Endothelial cell of umbilical vein (primary cell): ENCODE data around the gene SLC7A10. TPM values are rescaled to one million over a fixed set of nuclear protein-coding genes. Genes with fewer than 3 reads are reported as not detected.

Experiments
- BruUV-seq: library from RNA; stranded (reverse); fragments of 400-500 nt; replicated peaks from 2 replicates; lab custom pipeline; 2021; lab: Mats Ljungman, UMichigan
- CTCF ChIA-PET: fragments of 300-600, 350-600 bp; sonication (Branson Sonifier 250); formaldehyde crosslinking; loops from one replicate; lab custom pipeline; 2021; ENCODE audit warnings: antibody characterized with exemption, inconsistent platforms; lab: Charles Lee
- POLR2A ChIA-PET: fragments of 300-600, 350-600 bp; sonication (Branson Sonifier 250); formaldehyde crosslinking; loops from one replicate; lab custom pipeline; 2021; ENCODE audit warnings: antibody characterized with exemption, inconsistent platforms; lab: Charles Lee
- DNase-seq: peaks from one replicate; pipeline ENCODE4 v3.0.0-alpha.2; 2011; ENCODE audit warnings: low read depth, low spot score
- FAIRE-seq: peaks from 2 replicates; lab custom pipeline; 2011; peaks lifted over from hg19 to GRCh38; lab: Jason Lieb, UNC
- H2AFZ ChIP-seq: 2 replicates; pipeline ENCODE4 v1.6.0; 2012; ENCODE audit warnings: low read depth, low read length, control low read depth, inconsistent platforms
- H3K27ac ChIP-seq: 2 replicates; pipeline ENCODE4 v1.5.1; 2011; ENCODE audit warnings: low read depth, mild to moderate bottlenecking, control low read depth, low read length, moderate library complexity; ENCODE audit not compliant: insufficient read depth
- H3K27me3 ChIP-seq, 2 experiments: 2 replicates each; pipeline versions ENCODE4 v1.6.0 to v1.6.1; 2011; ENCODE audit warnings: low read length in 2 of 2, mixed read lengths in 1 of 2; ENCODE audit not compliant: control insufficient read depth in 2 of 2, insufficient read depth in 2 of 2
- H3K36me3 ChIP-seq, 2 experiments: 2 replicates in 1 of 2; 3 replicates in 1 of 2; pipeline ENCODE4 v1.5.1; 2011; ENCODE audit warnings: low read length in 2 of 2, mild to moderate bottlenecking in 1 of 2, moderate library complexity in 1 of 2; ENCODE audit not compliant: control insufficient read depth in 2 of 2, insufficient read depth in 2 of 2; ENCODE audit errors: extremely low read depth in 1 of 2
- H3K4me1 ChIP-seq: 3 replicates; pipeline ENCODE4 v1.5.1; 2011; ENCODE audit warnings: mild to moderate bottlenecking, low read length; ENCODE audit not compliant: control insufficient read depth, insufficient read depth; ENCODE audit errors: extremely low read depth
- H3K4me2 ChIP-seq: 2 replicates; pipeline ENCODE4 v1.6.1; 2011; ENCODE audit warnings: low read length, control low read depth, mixed read lengths; ENCODE audit not compliant: insufficient read depth
- H3K4me3 ChIP-seq, 3 experiments: fragments of 200-600 bp in 1 of 3; sonication (generic), shearing (Covaris generic) in 1 of 3; replicated peaks in 1 of 3; 2 replicates each; pipeline ENCODE4 v1.5.1; 2011 to 2016; ENCODE audit warnings: control low read depth in 3 of 3, low read length in 3 of 3, mild to moderate bottlenecking in 2 of 3, inconsistent platforms in 1 of 3, low read depth in 1 of 3, moderate library complexity in 1 of 3; ENCODE audit not compliant: insufficient read depth in 1 of 3
- H3K79me2 ChIP-seq: 2 replicates; pipeline ENCODE4 v1.6.0; 2012; ENCODE audit warnings: low read length, inconsistent platforms; ENCODE audit not compliant: control insufficient read depth, insufficient read depth
- H3K9ac ChIP-seq: replicated peaks from 2 replicates; pipeline ENCODE3; 2011; ENCODE audit warnings: low read length, control low read depth; ENCODE audit not compliant: insufficient read depth; ENCODE audit errors: extremely low read depth
- H3K9me1 ChIP-seq: replicated peaks from 3 replicates; pipeline ENCODE4 v1.6.0; 2011; ENCODE audit warnings: mild to moderate bottlenecking, low read length; ENCODE audit not compliant: control insufficient read depth, insufficient read depth; ENCODE audit errors: extremely low read depth
- H3K9me3 ChIP-seq: replicated peaks from 2 replicates; pipeline ENCODE4 v1.5.1; 2012; ENCODE audit warnings: low read length, inconsistent platforms; ENCODE audit not compliant: control insufficient read depth, insufficient read depth
- H4K20me1 ChIP-seq: replicated peaks from 2 replicates; pipeline ENCODE3; 2011; ENCODE audit warnings: mild to moderate bottlenecking, low read length; ENCODE audit not compliant: control insufficient read depth, insufficient read depth; ENCODE audit errors: extremely low read depth
- CTCF ChIP-seq, 2 donors: IDR thresholded peaks; 1 replicate in 1 of 2; 2 replicates in 1 of 2; pipeline ENCODE4 v1.5.1; 2011; ENCODE audit warnings: low read length in 2 of 2, mild to moderate bottlenecking in 2 of 2, moderate library complexity in 2 of 2, control low read depth in 1 of 2, inconsistent platforms in 1 of 2, low read depth in 1 of 2; ENCODE audit not compliant: insufficient read depth in 1 of 2; ENCODE audit errors: extremely low read depth in 1 of 2
- EZH2 ChIP-seq: IDR thresholded peaks from 2 replicates; pipeline ENCODE4 v1.6.1; 2012; ENCODE audit warnings: borderline replicate concordance, low read depth, mild to moderate bottlenecking, moderate library complexity, low read length, inconsistent platforms; ENCODE audit not compliant: severe bottlenecking
- FOS ChIP-seq: IDR thresholded peaks from 2 replicates; pipeline ENCODE4 v1.6.1; 2011; ENCODE audit warnings: mild to moderate bottlenecking, low read length, moderate library complexity, borderline replicate concordance; ENCODE audit not compliant: insufficient read depth
- GATA2 ChIP-seq: IDR thresholded peaks from 2 replicates; pipeline ENCODE4 v1.7.0; 2011; ENCODE audit warnings: low read depth, mild to moderate bottlenecking, moderate library complexity, mixed read lengths, low read length; ENCODE audit not compliant: insufficient read length, insufficient read depth
- JUN ChIP-seq: IDR thresholded peaks from 2 replicates; pipeline ENCODE4 v1.6.1; 2011; ENCODE audit warnings: borderline replicate concordance, low read depth; ENCODE audit not compliant: insufficient read length, insufficient read depth
- MYC ChIP-seq: IDR thresholded peaks from one replicate; pipeline ENCODE4 v1.6.1; 2011; ENCODE audit warnings: mild to moderate bottlenecking, low read depth, low read length
- POLR2A ChIP-seq: IDR thresholded peaks from 2 replicates; pipeline ENCODE4 v1.6.1; 2012; ENCODE audit warnings: low read depth, mild to moderate bottlenecking, control low read depth, low read length
- POLR2AphosphoS5 ChIP-seq: IDR thresholded peaks from 2 replicates; pipeline ENCODE4 v1.6.1; 2012; ENCODE audit warnings: low read depth, mild to moderate bottlenecking, control low read depth, low read length, moderate library complexity; ENCODE audit not compliant: insufficient read depth
- dilution Hi-C: fragments of 300-500 bp; cut with MboI; formaldehyde crosslinking; loops from one replicate; pipeline ENCODE4 v1.15.0; 2019; ENCODE audit warnings: low sequenced_read_pairs; ENCODE audit not compliant: extremely low pct_ligation_motif_present
- intact Hi-C: fragments of 100-400 bp; cut with micrococcal nuclease; formaldehyde crosslinking; loops from one replicate; pipeline ENCODE4 v1.10.0; 2022
- polyA plus RNA-seq, 4 experiments: library from polyadenylated mRNA; depleted of rRNA in 3 of 4; stranded (reverse) in 3 of 4; unstranded in 1 of 4; fragments of >200 nt; gene quantifications; 2 replicates each; pipeline versions ENCODE4 v1.2.1 to v1.2.3, GENCODE V29; 2011 to 2012; ENCODE audit warnings: missing spikeins in 1 of 4
- total RNA-seq: library from RNA; stranded (reverse); gene quantifications from 2 replicates; pipeline ENCODE4 v1.2.3, GENCODE V29; 2021
- TF ChIP-seq, protein P1 (sequence below): IDR thresholded peaks from 2 replicates; pipeline ENCODE4 v1.6.1; 2011; ENCODE audit not compliant: insufficient read depth, insufficient read length

Gene SLC7A10
- total and polyA plus RNA-seq, 2 donors (not counting 3 experiments of a cell fraction or from before 2014, with no cell fraction given), result not detected

DNA sequence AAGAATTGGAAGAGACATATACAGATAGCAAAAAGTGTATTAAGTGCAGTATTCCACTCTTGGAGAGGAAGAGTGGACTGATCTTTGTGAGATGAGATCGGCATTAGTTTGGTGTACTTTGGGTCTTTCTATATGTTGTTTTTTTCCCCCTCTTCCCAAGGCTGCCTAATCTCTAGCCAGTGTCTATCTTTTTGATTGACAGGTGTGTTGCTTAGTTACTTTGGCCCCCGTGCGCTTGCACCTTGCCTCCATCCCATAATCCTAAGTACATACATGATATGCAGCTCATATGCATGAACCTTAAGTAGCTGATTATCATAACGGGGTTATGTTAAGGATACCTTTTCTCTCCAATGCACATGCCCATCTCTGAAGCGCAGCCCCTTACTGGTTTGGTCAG is 4.3 kb upstream of the SLC7A10 start:
- CTCF ChIA-PET, result no interaction called here
- peaks cover 20 to 31% of the 10 kb centered on the region in 2 experiments for H3K27me3 ChIP-seq
- no peak overlapping the region for H3K27ac ChIP-seq
- no peaks in the 10 kb centered on the region for H3K9me1 ChIP-seq
- no TSS peak for BruUV-seq
- H2AFZ ChIP-seq, result no peak overlapping the region
- dilution Hi-C loops, result no loop called here
- H3K79me2 ChIP-seq, result no peaks in the 10 kb centered on the region
- no peaks in the 10 kb centered on the region for H3K36me3 ChIP-seq
- H3K4me2 ChIP-seq, result no peak overlapping the region
- intact Hi-C loops, result no loop called here
- no peak overlapping the region for H3K9ac ChIP-seq
- FAIRE-seq, result no peak
- no peaks in the 10 kb centered on the region for H4K20me1 ChIP-seq
- H3K4me3 ChIP-seq, result no peak overlapping the region
- TF ChIP-seq FOS (no peak), CTCF (IDR thresholded peaks at IDR 0.05; ENCODE audit: extremely low read depth in 1 of 2, insufficient read depth in 1 of 2, low read depth in 1 of 2, low read length in 2 of 2) (no peak), JUN (no peak), GATA2 (no peak), EZH2 (no peak), POLR2AphosphoS5 (no peak), POLR2A (no peak), MYC (no peak)
- TF ChIP-seq, protein P1, sequence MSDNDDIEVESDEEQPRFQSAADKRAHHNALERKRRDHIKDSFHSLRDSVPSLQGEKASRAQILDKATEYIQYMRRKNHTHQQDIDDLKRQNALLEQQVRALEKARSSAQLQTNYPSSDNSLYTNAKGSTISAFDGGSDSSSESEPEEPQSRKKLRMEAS, result no peak
- H3K4me1 ChIP-seq, result no peaks in the 10 kb centered on the region
- no peaks in the 10 kb centered on the region for H3K9me3 ChIP-seq
- POLR2A ChIA-PET, result no interaction called here
- no peak for DNase-seq
